Mucosa of descending colon (tissue), 3 donors: ENCODE results near the gene GET4. TPM values are rescaled to one million over a fixed set of nuclear protein-coding genes. Genes with fewer than 3 reads are reported as not detected.
"Not testable (repeated sequence)": the region's sequence is repeated elsewhere in the genome, so short reads cannot be mapped to it uniquely, and the experiment has no call there.

Experiments used
- ATAC-seq: fragments of 200-7000 bp; cut with Tn5 transposase; one replicate; pipeline ENCODE4 v1.9.1; 2020; ENCODE audit warnings: mild to moderate bottlenecking, moderate library complexity
- DNase-seq, 3 donors: peaks; one replicate each; pipeline ENCODE4 v3.0.0-alpha.2; 2020
- H3K36me3 ChIP-seq: fragments of 200-600 bp; one replicate; pipeline ENCODE4 v1.8.0; 2021; ENCODE audit warnings: low read depth, mild to moderate bottlenecking
- H3K4me1 ChIP-seq: fragments of 200-600 bp; one replicate; pipeline ENCODE4 v1.8.0; 2021; ENCODE audit warnings: low read depth, mild to moderate bottlenecking
- H3K4me3 ChIP-seq: fragments of 200-600 bp; one replicate; pipeline ENCODE4 v1.8.0; 2021; ENCODE audit warnings: mild to moderate bottlenecking
- H3K9me3 ChIP-seq: fragments of 200-600 bp; one replicate; pipeline ENCODE4 v1.8.0; 2021; ENCODE audit warnings: mild to moderate bottlenecking
- CTCF ChIP-seq: fragments of 200-600 bp; IDR thresholded peaks from one replicate; pipeline ENCODE4 v1.8.0; 2022; ENCODE audit warnings: antibody characterized with exemption, mild to moderate bottlenecking
- intact Hi-C, 2 donors: fragments of 100-400 bp; cut with DNase I in 1 of 2; cut with micrococcal nuclease in 1 of 2; formaldehyde crosslinking; loops; one replicate each; pipeline versions ENCODE4 v1.11.0 to v1.11.1; 2022; cut with DNase I, micrococcal nuclease
- total RNA-seq, 3 donors: library from RNA; stranded (reverse); fragmentation: NEBNext Ultra II Directional in 2 of 3; extraction: Animal tissue kit (Norgen Biotek cat#: 25700) in 2 of 3; gene quantifications; one replicate each; pipeline versions ENCODE4 v1.2.1 to v1.2.4, GENCODE V29; 2021 to 2023
- donor health status: DM: no; HTN: no; CAD: no; lungs with moderate emphysema.
- donor health status: DM: no; HTN: no; CAD: no.
- donor health status: DM: no; HTN: yes; CAD: no.

The GET4 gene
- total RNA-seq, 3 donors from 2014 or later: 36.9 to 48.8 (median 48.2) TPM

- Histone ChIP-seq H3K9me3 (no peaks in the 10 kb centered on the region), H3K36me3 (no peaks in the 10 kb centered on the region), H3K4me1 (no peaks in the 10 kb centered on the region), H3K4me3 (no peak overlapping the region)
- intact Hi-C loops: no loop called here
- DNase-seq (peak in 2 of 3 donors; percentile 26 to 53), ATAC-seq (peak; percentile 59)
- no peak for TF ChIP-seq CTCF
These were observed 60.2 kb downstream of the GET4 start for GRCh38 chr7:936386-937054.

- Histone ChIP-seq H3K4me1 (no peaks in the 10 kb centered on the region), H3K9me3 (no peaks in the 10 kb centered on the region), H3K4me3 (no peak overlapping the region), H3K36me3 (no peaks in the 10 kb centered on the region)
- no peak for ATAC-seq
- TF ChIP-seq CTCF: no peak
- intact Hi-C loops: no loop called here
- peak in 2 of 3 donors; percentile 20 to 37 for DNase-seq
These were observed 61.6 kb downstream of the GET4 start for GRCh38 chr7:937856-938484.

- no peak overlapping the region for H3K4me3 ChIP-seq
- H3K4me1 ChIP-seq: no peaks in the 10 kb centered on the region
- no peak for TF ChIP-seq CTCF
- DNase-seq (peak in 2 of 3 donors; percentile 21 to 38), ATAC-seq (no peak)
- no peaks in the 10 kb centered on the region for H3K36me3 ChIP-seq
- intact Hi-C loops: no loop called here
- no peaks in the 10 kb centered on the region for H3K9me3 ChIP-seq
These were observed 62.3 kb downstream of the GET4 start for GRCh38 chr7:938546-939185.

GRCh38 chr7:939843-940242 is 63.5 kb downstream of the GET4 start:
- H3K9me3 ChIP-seq: no peaks in the 10 kb centered on the region
- H3K4me1 ChIP-seq: no peaks in the 10 kb centered on the region
- no peak overlapping the region for H3K4me3 ChIP-seq
- H3K36me3 ChIP-seq: no peaks in the 10 kb centered on the region
- no peak for TF ChIP-seq CTCF
- intact Hi-C loops: no loop called here
- DNase-seq (peak in 1 of 3 donors; percentile 8), ATAC-seq (no peak)

- H3K4me3 ChIP-seq: no peak overlapping the region
- H3K36me3 ChIP-seq: no peaks in the 10 kb centered on the region
- no peaks in the 10 kb centered on the region for H3K4me1 ChIP-seq
- no peak for TF ChIP-seq CTCF
- ATAC-seq: no peak
- H3K9me3 ChIP-seq: no peaks in the 10 kb centered on the region
- intact Hi-C loops: no loop called here
- no peak for DNase-seq
These were observed 64.5 kb downstream of the GET4 start for GRCh38 chr7:940599-941408.

GRCh38 chr7:943793-944192 is 67.4 kb downstream of the GET4 start:
- DNase-seq: peak in 2 of 3 donors; percentile 5 to 13
- H3K9me3 ChIP-seq, H3K36me3 ChIP-seq, ATAC-seq, intact Hi-C loops, H3K4me3 ChIP-seq, H3K4me1 ChIP-seq: not testable (repeated sequence)
